GM21390 (cell line): ENCODE measurements around the gene ARHGEF4.
"Not testable (repeated sequence)": the region's sequence is repeated elsewhere in the genome, so short reads cannot be mapped to it uniquely, and the experiment has no call there.

Experiments used
- ATAC-seq: cut with Tn5 transposase; IDR thresholded peaks from one replicate; pipeline ENCODE4 v1.9.1; 2021; ENCODE audit not compliant: unreplicated experiment

The ARHGEF4 gene

DNA sequence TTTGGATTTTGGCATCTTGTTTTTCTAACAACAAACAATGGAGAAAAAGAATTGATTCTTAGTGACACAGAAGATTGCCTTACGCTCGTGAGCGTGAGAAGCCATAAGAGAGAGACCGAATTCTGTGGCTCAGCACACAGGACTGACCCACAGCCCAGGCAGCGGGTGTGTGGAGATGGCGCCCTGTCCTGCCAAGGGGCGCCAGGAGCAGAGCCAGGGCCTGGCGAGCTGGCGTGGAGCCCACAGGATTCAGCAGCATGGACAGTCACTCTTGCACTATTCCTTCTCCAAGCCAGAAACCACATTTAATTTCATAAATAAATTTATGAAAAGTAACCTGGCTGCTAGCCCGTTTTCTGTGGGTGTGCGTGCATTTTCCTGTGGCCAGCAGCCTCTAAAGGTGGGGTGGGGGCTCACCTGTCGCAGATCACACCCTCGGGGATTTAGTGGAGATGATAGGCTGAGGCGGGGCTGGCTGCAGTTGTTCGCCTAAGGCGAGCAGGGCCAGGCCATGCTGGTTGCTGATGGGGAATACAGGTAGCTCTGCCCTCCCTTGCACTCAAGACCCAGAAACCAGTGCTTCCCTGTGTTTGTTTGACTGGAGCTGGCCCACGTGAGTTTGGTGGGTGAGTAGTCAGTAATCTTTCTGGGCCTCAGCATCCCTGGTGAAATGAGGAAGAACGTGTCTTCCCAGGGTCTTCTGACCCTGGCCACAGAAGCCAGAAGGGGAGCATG lies 210.4 kb downstream of the ARHGEF4 start:
- ATAC-seq = no peak

DNA sequence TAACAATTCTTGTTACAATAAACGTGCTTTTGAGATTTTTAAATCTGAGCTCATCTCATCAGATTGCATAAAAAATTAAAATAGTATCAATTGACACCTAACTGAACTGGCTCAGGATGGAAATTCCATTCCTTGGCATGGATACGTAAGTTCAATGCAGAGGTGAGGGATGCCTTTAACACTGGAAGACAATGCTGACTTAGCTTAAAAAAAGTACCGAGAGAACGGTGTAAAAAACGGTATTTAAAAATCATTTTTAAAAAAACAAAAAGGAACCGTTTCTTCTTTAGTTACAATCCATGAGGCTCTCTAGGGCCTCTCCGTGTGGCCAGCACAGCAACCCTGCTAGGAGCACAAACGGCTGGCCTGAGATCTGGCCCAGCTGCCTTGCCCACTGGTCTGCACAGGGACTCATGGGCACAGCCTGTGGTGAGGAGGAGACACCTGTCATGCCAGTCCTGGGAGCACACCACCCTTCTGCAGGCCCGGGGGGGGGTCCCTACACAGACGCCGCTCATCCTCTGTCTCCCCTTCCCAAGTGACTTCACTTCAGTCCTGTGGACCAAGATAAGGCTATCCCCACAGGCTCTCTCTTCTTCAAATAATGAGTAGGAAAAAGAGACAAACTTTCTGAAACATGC lies 211.3 kb downstream of the ARHGEF4 start:
- no peak for ATAC-seq

DNA sequence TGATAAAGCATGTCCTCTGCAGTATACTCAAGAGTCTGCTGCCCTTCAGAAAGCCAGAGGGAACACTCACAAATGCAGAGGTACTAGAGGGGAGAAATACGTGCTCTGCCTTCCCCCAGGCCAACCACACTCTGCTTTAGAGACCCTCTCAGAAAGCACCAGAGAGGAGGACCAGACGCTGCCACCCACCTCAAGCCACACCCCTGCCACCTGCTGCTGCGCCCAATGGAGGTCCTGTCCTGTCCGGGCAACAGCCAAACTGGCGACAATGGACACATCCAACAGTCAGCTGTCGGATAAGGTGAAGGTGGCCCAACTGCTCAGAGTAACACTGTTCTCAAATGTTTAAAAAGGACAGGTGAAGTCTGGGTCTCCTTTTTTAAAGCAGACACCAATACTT lies 211.9 kb downstream of the ARHGEF4 start:
- no peak for ATAC-seq

DNA sequence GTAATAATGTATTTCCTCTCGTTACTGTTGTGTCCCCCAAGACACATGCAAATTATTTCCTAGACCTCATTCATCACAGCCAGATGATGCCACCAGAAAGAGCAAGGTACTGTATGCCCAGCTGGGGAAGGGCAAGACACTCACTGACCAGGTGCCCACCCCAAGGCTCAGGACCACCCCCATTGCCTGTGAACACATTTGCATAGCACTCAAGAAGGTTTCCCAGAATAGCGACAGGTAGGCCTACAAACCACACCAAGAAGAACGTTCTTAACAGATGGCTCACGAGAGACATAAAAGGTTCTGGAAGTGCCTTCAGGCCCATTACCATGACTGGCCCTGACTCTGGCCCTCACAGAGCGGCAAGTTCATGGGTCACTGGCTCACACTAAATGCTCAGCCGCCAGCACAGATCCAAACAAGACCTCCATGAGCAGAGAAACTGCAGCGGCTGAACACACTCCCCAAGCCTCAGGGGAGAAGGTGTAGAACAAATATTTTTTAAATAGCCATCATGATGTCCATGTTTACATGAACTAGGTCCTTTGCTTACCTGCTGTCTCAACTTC lies 212.5 kb downstream of the ARHGEF4 start:
- no peak for ATAC-seq

DNA sequence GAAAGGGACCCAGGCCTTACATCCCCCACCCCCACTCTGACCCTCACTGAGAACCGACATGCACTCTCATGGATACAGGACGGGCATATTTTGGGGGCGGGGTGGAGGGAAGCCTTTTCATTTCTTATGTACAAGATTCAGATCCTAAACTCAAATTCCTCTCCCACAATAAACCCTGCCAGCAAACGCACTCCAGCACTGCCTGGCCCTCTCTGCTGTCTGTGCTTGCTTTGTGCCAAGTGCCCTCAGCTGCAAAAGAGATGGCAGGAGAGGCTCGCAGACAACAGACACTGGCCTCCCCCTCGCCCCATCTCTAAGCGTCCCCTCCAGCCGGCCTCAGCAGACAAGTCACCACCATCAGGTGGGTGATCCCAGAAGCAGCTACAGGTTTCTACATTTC lies 214.2 kb downstream of the ARHGEF4 start:
- ATAC-seq = no peak

DNA sequence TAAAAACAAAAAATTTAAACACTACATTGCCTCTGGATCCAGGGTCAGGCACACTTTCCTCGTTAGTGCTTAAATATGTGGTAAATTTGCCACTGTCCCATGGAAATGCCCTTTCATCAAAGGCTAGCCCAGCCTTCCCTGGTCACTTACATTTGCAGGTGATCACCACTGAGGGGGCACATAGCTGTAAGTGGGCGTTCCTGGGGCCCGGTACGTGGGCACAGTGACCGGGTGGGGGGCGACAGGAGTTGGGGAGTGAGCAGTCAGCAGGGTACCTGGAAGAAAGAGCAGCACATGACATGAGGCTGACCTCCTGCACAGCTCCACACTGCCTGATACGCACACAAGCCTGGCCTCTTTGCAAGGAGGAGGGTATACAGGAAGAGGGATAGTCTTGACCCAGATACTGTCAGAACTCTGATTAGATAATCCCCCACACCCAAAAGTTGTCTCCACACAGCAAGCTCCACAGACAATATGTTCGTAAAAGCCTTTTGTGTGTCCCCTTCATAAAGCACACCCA lies 216.1 kb downstream of the ARHGEF4 start:
- ATAC-seq = no peak

DNA sequence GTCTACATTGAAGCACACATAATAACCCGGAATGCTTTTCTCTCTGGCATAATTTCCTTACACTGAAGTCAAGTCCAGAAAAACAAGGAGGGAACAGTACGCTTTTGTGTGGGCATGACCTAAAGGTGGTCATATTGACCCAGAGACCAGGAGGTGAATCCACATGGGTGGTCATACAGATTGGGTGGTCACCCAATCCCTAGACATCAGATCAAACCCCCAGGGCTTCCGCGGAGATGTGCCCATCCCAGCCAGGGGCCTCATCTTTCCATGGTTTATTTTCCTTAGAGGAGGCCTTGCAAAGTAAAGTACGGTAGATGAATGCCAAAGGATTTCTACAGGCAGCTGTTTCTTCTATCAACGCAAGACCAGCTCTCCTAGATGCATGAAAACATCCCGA lies 217.8 kb downstream of the ARHGEF4 start:
- ATAC-seq = no peak

DNA sequence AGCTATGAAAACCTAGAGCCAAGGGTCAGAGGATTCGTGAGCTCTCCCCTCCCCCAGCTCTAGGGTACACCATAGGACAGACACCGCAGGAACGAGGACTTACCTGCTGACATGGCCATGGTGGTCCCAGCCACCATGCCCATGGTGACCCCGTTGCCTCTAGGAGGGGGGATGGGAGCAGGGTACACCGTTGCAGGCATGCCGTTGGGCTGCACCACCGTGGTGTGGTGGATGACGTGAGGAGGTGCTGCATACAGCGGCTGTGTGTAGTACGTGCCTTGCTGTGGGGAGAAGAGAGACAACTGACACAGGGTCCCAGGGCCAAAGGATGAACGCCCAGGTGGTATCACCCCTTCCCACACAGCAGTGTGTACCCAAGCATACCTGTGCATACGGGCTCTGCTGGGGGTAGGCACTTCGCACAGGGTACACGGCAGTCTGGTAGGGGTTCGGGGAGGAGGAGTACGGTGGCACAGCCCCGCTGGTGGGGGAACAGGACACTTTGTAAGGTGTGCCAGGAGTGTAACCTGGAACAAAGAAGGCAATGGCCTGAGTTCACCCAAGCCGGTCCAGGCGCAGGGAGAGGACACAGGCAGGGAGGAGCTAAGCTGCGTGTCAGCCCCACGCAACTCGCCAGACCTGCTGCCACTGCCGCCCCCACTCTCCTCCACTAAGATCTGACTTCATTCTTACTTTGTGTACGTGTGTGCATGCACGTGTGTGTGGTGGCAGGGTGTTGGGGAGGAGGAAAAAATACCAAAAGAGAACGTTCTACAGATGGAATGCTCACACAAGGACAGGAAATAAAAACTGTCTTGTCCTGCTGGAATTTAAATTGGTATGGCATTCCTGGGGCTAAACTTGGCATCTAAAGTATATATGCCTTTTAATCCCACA lies 218.7 kb downstream of the ARHGEF4 start:
- ATAC-seq = no peak

DNA sequence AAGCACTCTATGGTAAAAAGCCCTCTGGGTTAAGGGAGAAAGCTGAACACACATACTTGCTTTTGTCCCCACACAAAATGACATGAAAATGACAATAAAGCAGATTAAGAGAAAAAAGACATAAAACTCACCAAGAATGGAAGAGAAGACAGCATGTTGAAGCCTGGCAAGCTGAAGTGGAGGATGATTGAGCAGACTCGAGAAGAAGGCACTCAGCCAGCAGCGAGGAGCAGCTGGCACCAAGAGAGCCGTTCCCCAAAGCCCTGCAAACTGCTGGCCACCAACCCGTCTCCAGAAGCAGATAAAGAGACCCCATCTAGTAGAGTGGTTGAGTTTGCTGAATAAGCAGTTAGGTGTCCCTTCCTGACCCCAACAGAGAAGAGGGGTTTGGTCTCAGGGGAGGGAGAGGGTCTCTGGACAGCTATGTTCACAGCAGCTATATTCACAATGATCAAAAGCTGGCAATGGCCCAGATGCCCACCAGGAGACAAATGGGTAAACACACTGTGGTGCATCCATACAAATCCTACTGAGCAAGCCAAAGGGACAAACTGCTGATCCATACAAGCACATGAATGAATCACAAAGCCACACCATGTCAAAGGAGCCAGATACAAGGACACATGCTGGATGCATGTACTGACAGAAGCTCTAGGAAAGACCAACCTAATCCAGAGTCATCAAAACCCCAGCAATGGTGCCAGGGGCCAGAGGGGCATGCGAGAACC lies 219.7 kb downstream of the ARHGEF4 start:
- no peak for ATAC-seq

DNA sequence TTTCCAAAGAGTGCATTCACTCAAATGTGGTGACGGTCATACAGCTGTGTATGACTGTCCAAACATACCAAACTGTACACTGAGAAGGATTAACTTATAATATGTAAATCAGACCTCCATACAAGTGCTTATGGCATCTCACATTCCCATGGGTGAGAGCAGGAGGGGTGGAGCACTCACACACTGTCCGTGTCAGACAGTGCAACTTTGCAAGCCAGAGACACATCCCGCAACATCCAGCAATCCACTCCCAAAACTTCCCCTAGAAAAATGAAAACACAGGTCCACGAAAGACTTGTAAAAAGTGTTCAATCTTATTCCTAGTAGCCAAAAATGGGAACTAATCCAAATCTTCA lies 220.2 kb downstream of the ARHGEF4 start:
- ATAC-seq = no peak

DNA sequence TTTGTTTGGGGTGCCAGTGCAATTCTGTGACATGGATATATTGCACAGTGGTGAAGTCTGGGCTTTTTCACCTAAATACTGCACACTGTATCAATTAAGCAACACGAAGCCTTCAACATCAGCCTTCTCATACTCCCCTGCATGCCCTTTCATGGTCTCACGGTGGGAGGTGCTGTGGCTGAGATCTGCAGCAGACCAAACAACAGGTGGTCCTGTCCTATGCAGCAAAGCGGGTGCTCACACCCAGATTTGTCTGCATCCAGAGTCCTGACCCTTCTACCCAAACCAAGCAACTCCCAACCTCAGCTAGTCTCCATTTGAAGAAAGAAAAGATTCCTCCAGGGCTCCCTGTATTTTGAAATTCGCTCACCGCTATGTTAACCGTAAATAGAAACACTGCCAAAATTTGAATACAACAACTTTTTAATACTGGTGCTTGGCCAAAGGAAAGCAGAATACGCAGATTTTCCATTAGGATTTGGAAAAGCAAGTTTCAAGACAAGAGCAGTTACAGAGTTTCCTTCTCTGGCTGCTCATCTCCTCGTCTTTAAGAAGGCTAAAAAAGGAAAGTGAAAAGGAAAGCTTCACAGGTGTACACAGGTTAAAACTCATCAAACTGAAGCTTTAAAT lies 221.6 kb downstream of the ARHGEF4 start:
- ATAC-seq = no peak

DNA sequence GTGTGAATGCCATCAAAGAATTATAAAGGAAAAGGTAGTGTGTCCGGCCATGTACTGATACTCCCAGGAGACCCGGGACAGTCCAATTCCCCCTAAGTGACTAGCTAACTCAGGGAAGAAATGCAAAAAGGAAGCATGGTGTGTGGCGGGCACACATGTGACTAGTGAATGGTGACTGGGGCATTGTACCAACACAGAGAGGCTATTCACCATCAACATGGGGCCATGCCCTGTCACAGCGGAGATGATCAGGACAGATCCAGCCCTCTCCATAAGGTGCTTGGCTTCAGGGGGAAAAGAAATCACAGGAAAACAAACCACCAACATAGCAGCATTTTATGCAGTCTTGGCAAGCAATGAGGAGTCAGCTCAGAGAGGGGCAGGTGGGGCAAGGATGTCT lies 222.2 kb downstream of the ARHGEF4 start:
- no peak for ATAC-seq

DNA sequence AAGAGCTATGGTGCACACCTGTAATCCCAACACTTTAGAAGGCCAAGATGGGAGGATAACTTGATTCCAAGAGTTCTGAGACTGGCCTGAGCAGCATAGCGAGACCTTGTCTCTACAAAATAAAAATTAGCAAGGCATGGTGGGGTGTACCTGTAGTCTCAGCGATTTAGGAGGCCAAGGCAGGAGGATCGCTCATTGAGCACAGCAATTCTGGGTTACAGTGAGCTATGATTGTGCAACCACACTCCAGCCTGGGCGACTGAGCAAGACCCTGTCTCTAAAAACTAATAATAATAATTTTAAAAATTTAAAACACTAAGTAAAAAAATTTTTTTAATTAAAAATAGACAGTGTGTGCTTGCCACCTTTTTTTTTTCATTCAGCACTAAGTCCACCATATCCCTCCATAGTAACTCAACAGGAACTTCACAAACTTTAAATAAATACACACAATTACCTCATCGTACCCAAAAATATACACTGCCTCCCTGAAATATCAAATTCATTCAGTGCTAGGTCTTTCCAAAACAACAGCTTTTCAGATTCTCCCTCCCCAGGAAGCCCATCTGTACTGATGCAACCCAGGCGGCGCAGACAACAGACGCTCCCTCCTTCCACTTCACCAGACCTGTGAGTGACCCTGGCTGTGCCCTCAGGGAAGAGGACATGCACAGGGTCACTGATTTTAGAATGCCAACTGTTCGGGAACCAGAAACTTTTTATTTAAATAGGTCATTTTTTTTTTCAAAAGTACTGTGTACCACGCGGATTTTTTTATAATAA lies 227.0 kb downstream of the ARHGEF4 start:
- no peak for ATAC-seq

DNA sequence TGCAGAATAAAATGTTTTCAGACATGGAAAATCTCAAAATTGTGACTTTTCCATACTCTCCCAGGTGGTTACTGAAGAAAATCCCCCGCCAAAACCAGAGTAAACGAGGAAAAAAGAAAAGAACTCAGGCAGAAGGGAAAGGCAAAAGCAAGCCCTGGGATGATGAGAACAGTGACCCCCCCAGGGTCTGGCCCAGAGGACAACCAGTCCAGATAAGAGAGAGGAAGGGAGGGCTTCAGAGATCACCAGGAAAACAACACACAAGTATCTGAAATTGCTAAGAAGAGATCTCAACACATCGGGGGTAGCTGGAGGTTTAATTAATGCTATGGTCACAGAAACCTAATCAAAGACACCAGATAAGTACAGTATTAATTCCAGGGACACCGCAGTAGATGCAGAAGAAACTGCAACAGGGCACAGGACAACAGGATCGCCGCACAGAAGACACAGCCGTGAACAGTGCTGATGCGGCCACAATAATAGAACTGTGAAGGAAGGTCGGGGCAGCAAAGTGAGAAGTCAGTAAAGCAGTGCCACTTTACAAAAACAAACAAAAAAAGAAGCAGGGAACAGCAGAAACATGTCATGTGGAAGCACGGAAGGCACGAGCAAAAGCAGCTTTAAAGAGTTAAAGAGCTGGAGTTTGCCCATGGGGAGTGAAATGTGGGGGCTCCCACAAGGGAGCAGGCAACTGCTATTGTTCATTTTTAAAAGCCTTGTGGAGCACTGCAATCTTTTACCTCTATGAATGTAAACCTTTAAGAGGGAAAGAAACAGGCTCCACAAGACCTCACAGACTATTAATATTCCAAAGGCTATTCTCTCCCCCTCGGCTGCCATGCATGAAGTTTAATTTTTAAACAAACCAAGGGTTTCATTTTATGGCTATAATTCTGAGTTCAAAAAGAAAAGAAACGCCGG lies 228.1 kb downstream of the ARHGEF4 start:
- no peak for ATAC-seq

DNA sequence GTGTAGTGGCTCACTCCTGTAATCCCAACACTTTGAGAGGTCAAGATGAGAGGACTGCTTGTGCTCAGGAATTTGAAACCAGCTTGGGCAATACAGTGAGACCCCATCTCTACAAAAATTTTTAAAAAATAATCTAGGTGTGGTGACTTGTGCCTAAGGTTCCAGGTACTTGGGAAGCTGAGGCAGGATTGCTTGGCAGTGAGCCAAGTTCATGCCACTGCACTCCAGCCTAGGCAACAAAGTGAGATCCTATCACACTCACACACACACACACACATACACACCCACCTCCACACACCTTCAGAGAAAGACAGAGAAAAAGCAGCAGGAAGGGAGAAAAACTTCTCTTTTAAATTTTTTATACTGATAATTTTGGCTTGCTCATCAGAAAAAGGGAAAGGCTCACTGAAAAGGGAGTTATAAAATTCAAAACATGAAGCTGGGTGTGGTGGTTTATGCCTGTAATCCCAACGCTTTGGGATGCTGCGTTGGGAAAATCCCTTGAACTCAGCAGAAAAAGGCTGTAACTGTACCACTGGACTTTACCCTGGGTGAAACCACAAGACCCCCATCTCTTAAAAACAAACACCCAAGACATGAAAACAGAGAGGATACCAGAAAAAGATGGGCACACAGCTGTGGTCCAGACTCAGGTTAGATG lies 230.9 kb downstream of the ARHGEF4 start:
- ATAC-seq = no peak

DNA sequence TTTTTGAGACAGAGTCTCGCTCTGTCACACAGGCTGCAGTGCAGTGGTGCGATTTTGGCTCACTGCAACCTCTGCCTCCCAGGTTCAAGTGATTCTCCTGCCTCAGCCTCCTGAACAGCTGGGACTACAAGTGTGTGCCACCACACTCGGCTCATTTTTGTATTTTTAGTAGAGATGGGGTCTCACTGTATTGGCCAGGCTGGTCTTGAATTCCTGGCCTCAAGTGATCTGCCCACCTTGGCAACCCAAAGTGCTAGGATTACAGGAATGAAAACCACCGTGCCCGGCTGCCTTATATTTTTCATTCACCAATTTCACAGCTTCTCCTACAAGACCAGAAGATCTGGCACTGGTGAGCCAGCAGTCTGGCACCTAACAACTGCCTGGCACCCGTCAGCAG lies 231.5 kb downstream of the ARHGEF4 start:
- ATAC-seq = not testable (repeated sequence)

DNA sequence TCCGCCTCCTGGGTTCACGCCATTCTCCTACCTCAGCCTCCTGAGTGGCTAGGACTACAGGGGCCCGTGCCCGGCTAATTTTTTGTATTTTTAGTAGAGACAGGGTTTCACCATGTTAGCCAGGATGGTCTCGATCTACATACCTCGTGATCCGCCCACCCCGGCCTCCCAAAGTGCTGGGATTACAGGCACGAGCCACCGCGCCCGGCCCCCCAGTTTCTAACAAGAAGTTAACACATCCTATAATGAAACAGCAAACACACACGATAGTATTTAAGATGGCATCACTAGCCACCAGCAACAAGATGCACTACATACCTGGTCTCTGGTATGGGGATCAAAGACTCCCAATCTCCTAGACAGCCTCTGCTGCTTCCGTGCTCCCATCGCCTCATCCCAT lies 238.9 kb downstream of the ARHGEF4 start:
- ATAC-seq = not testable (repeated sequence)

DNA sequence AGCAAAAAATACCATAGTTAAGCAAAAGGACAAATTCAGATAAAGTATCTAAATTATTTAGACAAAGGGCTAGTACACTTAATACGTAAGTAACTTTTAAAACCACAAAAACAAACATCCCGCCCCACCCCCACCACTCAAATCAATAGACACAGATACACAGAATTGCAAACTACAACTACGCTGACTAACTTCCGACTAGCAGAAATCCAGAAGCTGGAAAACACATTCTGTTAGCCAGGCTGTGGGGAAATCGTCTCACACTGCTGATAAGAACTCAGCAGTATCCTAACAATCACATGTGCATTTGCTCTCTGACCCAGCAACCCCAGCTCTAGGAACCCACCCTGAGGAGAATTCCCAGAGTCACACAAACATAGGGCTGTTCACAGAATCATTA lies 240.0 kb downstream of the ARHGEF4 start:
- ATAC-seq = no peak
